ENCODE results near the gene PARD3B. TPM values are rescaled to one million over a fixed set of nuclear protein-coding genes. Genes with fewer than 3 reads are reported as not detected.
A peak's percentile ranks its signal among the peaks of the same experiment; 100 is the strongest.

Gene PARD3B
- total RNA-seq, 1 donor from 2014 or later, result 0.66 TPM

DNA sequence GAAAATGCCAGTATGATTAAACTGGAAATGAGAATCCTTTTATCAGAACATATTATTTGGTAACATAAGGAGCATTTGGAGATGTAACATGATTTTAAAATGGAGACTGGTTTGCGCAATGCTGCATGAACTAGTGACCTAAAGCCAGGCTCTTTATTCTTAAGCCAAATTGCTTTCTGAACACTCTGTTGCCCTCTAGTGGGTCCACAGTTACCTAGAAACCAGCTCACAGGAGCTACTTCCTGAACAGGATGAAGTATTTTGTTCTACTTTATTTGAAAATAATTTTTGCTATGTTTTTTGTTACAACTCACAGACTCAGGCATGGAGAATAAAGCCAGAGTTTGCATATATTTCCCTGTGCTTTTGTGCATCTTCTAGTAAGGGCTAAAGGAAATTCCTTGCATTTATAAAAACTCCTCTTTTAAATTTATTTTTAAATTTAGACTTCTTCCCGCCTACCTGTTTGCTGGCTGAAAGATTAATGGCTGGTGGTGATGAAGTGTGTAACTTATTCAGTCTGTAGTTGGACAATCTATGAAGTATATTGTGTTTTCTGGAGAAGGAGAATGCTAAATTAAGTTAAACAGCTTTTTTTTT lies 146.7 kb downstream of the PARD3B start:
- Mint-ChIP-seq H3K36me3 (ENCODE audit: unreplicated experiment) (no peaks in the 10 kb centered on the region), H3K27me3 (ENCODE audit: unreplicated experiment) (no peaks in the 10 kb centered on the region), H3K9me3 (ENCODE audit: unreplicated experiment) (no peaks in the 10 kb centered on the region), H3K4me3 (ENCODE audit: unreplicated experiment) (no peak overlapping the region), H3K27ac (ENCODE audit: unreplicated experiment) (no peak overlapping the region), H3K4me1 (ENCODE audit: low read depth, unreplicated experiment) (no peaks in the 10 kb centered on the region)
- DNase-seq, result no peak
- TF ChIP-seq, protein P1, sequence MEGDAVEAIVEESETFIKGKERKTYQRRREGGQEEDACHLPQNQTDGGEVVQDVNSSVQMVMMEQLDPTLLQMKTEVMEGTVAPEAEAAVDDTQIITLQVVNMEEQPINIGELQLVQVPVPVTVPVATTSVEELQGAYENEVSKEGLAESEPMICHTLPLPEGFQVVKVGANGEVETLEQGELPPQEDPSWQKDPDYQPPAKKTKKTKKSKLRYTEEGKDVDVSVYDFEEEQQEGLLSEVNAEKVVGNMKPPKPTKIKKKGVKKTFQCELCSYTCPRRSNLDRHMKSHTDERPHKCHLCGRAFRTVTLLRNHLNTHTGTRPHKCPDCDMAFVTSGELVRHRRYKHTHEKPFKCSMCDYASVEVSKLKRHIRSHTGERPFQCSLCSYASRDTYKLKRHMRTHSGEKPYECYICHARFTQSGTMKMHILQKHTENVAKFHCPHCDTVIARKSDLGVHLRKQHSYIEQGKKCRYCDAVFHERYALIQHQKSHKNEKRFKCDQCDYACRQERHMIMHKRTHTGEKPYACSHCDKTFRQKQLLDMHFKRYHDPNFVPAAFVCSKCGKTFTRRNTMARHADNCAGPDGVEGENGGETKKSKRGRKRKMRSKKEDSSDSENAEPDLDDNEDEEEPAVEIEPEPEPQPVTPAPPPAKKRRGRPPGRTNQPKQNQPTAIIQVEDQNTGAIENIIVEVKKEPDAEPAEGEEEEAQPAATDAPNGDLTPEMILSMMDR (IDR thresholded peaks at IDR 0.05; ENCODE audit: partially characterized antibody, unreplicated experiment), result peak; percentile 23

DNA sequence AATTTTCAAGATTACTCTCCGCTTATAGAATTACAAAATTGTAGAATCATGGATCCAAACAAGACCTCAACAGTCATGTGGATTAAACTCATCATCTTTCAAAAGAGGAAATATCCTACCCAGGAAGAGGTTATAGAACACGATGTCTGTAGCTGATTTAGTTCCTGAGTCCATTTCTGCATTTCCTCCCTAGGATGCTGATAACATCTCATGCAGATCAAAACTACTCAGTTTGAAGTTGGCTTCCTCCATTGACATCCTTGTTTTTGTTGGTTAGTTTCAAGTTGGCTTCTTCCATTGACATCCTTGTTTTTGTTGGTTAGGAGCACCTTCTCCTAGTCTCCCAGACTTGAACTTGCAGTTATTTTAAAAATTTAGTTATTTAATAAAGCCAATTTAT lies 147.5 kb downstream of the PARD3B start:
- Mint-ChIP-seq H3K27ac (ENCODE audit: unreplicated experiment) (no peak overlapping the region), H3K36me3 (ENCODE audit: unreplicated experiment) (no peaks in the 10 kb centered on the region)
- TF ChIP-seq, protein P1 (IDR thresholded peaks at IDR 0.05; ENCODE audit: partially characterized antibody, unreplicated experiment), result no peak

DNA sequence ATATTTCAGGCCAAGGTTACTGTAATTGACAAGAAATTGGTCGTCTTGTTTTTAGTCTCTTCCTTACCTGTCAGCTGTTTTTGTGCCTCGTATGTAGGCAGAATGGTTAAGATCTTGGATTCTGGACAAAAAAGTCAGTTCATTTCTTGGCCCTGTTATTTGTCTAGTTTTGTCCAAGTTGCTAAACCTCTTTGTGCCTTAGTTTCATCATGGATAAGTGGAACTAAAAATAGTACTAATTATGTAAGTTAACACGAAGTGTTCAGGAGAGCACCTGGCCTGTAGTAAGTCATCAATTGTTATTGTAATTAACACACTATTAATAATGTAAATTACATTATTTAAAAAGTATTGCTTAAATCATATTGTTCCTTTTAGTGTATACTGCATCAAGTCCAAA lies 148.0 kb downstream of the PARD3B start:
- H3K4me3 Mint-ChIP-seq (ENCODE audit: unreplicated experiment), result no peak overlapping the region
- no peaks in the 10 kb centered on the region for H3K36me3 Mint-ChIP-seq (ENCODE audit: unreplicated experiment)
- H3K27ac Mint-ChIP-seq (ENCODE audit: unreplicated experiment), result no peak overlapping the region
- no peaks in the 10 kb centered on the region for H3K9me3 Mint-ChIP-seq (ENCODE audit: unreplicated experiment)
- TF ChIP-seq, protein P1 (IDR thresholded peaks at IDR 0.05; ENCODE audit: partially characterized antibody, unreplicated experiment), result no peak
- no peaks in the 10 kb centered on the region for H3K4me1 Mint-ChIP-seq (ENCODE audit: low read depth, unreplicated experiment)
- no peak for DNase-seq
- no peaks in the 10 kb centered on the region for H3K27me3 Mint-ChIP-seq (ENCODE audit: unreplicated experiment)

More for the DNA sequence above, 147.5 kb downstream of the PARD3B start:
- DNase-seq, result no peak
- H3K27me3 Mint-ChIP-seq (ENCODE audit: unreplicated experiment), result no peaks in the 10 kb centered on the region
- no peaks in the 10 kb centered on the region for H3K4me1 Mint-ChIP-seq (ENCODE audit: low read depth, unreplicated experiment)
- no peak overlapping the region for H3K4me3 Mint-ChIP-seq (ENCODE audit: unreplicated experiment)
- H3K9me3 Mint-ChIP-seq (ENCODE audit: unreplicated experiment), result no peaks in the 10 kb centered on the region

DNA sequence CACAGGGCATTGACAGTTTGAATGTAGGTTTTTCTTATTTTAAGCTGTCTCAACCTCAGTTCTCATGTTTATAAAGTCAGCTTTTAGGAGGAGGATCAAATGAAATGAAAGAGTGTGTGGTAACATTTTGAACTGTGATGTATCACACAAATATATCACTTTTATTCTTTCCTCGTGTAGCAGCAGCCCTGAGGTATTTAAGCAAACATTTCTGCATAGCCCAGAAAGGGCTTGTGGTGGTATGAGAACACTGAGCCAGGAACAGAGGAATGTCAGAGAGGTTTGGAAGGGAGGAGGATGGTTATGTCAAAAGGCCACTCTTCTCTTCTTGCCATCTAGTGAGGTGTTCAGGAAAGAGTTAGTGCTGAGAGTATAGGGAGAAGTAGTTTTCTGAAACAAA lies 150.2 kb downstream of the PARD3B start:
- no peaks in the 10 kb centered on the region for H3K4me1 Mint-ChIP-seq (ENCODE audit: low read depth, unreplicated experiment)
- no peak overlapping the region for H3K4me3 Mint-ChIP-seq (ENCODE audit: unreplicated experiment)
- H3K27ac Mint-ChIP-seq (ENCODE audit: unreplicated experiment), result no peak overlapping the region
- TF ChIP-seq, protein P1 (IDR thresholded peaks at IDR 0.05; ENCODE audit: partially characterized antibody, unreplicated experiment), result no peak
- no peaks in the 10 kb centered on the region for H3K9me3 Mint-ChIP-seq (ENCODE audit: unreplicated experiment)
- H3K27me3 Mint-ChIP-seq (ENCODE audit: unreplicated experiment), result no peaks in the 10 kb centered on the region
- H3K36me3 Mint-ChIP-seq (ENCODE audit: unreplicated experiment), result no peaks in the 10 kb centered on the region
- no peak for DNase-seq

DNA sequence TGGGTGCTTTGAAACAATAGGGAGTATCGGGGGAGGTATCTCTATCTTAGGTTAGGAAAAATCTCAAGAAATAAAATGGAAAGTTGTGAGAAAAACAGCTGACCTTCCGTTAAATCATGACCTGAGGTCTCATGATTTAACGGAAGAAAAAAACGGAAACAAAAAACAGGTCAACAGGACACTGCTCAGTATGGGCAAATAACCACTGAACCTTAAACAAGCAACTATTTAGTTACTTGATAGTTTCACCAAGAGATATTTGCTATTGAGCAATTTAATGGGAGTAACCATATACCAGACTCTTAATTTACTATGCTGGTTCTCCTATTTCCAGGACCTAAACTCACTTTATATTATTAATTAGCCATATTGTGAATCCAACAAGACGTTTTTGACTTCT lies 150.8 kb downstream of the PARD3B start:
- H3K9me3 Mint-ChIP-seq (ENCODE audit: unreplicated experiment), result no peaks in the 10 kb centered on the region
- H3K27me3 Mint-ChIP-seq (ENCODE audit: unreplicated experiment), result no peaks in the 10 kb centered on the region
- no peaks in the 10 kb centered on the region for H3K4me1 Mint-ChIP-seq (ENCODE audit: low read depth, unreplicated experiment)
- TF ChIP-seq, protein P1 (IDR thresholded peaks at IDR 0.05; ENCODE audit: partially characterized antibody, unreplicated experiment), result no peak
- no peak for DNase-seq
- no peaks in the 10 kb centered on the region for H3K36me3 Mint-ChIP-seq (ENCODE audit: unreplicated experiment)
- H3K4me3 Mint-ChIP-seq (ENCODE audit: unreplicated experiment), result no peak overlapping the region
- H3K27ac Mint-ChIP-seq (ENCODE audit: unreplicated experiment), result no peak overlapping the region
